HepG2 (cell line): ENCODE measurements around the gene HOXB6. TPM values are rescaled to one million over a fixed set of nuclear protein-coding genes. Genes with fewer than 3 reads are reported as not detected.

Experiments
- ADNP ChIP-seq: sonication (generic); formaldehyde crosslinking; IDR thresholded peaks from 2 replicates; pipeline ENCODE4 v1.4.0; 2020; ENCODE audit warnings: missing genetic modification reagents
- CBX2 ChIP-seq, 2 experiments: fragments of 200-600 bp in 1 of 2; sonication (generic); formaldehyde crosslinking in 1 of 2; IDR thresholded peaks; 2 replicates each; pipeline versions ENCODE4 v1.7.0 to v1.8.1; 2018 to 2022; ENCODE audit warnings: low read depth in 2 of 2, low read length in 1 of 2, mild to moderate bottlenecking in 1 of 2, missing genetic modification reagents in 1 of 2
- DMAP1 ChIP-seq: IDR thresholded peaks from 2 replicates; pipeline ENCODE4 v1.6.1; 2016
- EHMT2 ChIP-seq: fragments of 200-600 bp; sonication (generic); IDR thresholded peaks from 2 replicates; pipeline ENCODE4 v1.7.0; 2017; ENCODE audit warnings: antibody characterized with exemption, low read depth, low read length, borderline replicate concordance
- KMT2B ChIP-seq: IDR thresholded peaks from 2 replicates; pipeline ENCODE4 v1.6.1; 2016; ENCODE audit warnings: missing genetic modification reagents, missing compliant biosample characterization
- RXRA ChIP-seq: sonication (generic); formaldehyde crosslinking; IDR thresholded peaks from 2 replicates; pipeline ENCODE4 v1.5.1; 2020; ENCODE audit warnings: missing genetic modification reagents
- SAP130 ChIP-seq: IDR thresholded peaks from 2 replicates; pipeline ENCODE4 v1.6.1; 2016; ENCODE audit warnings: low read depth
- TOPORS ChIP-seq: sonication (generic); formaldehyde crosslinking; IDR thresholded peaks from 2 replicates; pipeline ENCODE4 v1.8.0; 2023; ENCODE audit warnings: mild to moderate bottlenecking, missing genetic modification reagents
- ZMYM3 ChIP-seq: sonication (generic); formaldehyde crosslinking; IDR thresholded peaks from 2 replicates; pipeline ENCODE4 v1.5.1; 2020; ENCODE audit warnings: mild to moderate bottlenecking, missing genetic modification reagents
- ZNF12 ChIP-seq: sonication (generic); formaldehyde crosslinking; IDR thresholded peaks from 2 replicates; pipeline ENCODE4 v1.5.0; 2020; ENCODE audit warnings: missing genetic modification reagents
- ZNF180 ChIP-seq: sonication (generic); formaldehyde crosslinking; IDR thresholded peaks from 2 replicates; pipeline ENCODE4 v1.4.0; 2020; ENCODE audit warnings: low read depth, missing genetic modification reagents, borderline replicate concordance
- ZNF230 ChIP-seq: sonication (generic); formaldehyde crosslinking; IDR thresholded peaks from 2 replicates; pipeline ENCODE4 v1.4.0; 2020; ENCODE audit warnings: mild to moderate bottlenecking, missing genetic modification reagents
- ZNF256 ChIP-seq: sonication (generic); formaldehyde crosslinking; conservative IDR thresholded peaks from 2 replicates; pipeline ENCODE4 v1.4.0; 2020; ENCODE audit warnings: missing genetic modification reagents
- ZNF318 ChIP-seq: sonication (generic); formaldehyde crosslinking; IDR thresholded peaks from 2 replicates; pipeline ENCODE4 v1.4.0; 2020; ENCODE audit warnings: mild to moderate bottlenecking, missing genetic modification reagents
- ZNF607 ChIP-seq: sonication (generic); formaldehyde crosslinking; IDR thresholded peaks from 2 replicates; pipeline ENCODE4 v1.5.1; 2020; ENCODE audit warnings: missing genetic modification reagents, mild to moderate bottlenecking, borderline replicate concordance
- ZNF776 ChIP-seq: sonication (generic); formaldehyde crosslinking; IDR thresholded peaks from 2 replicates; pipeline ENCODE4 v1.4.0; 2020; ENCODE audit warnings: mild to moderate bottlenecking, missing genetic modification reagents
- polyA plus RNA-seq, 8 experiments: library from polyadenylated mRNA; depleted of rRNA in 3 of 8; stranded (reverse) in 7 of 8; unstranded in 1 of 8; fragments of >200 nt; fragmentation: Illumina TruSeq in 4 of 8; extraction: Trizol in 4 of 8; gene quantifications; 2 replicates each; pipeline versions ENCODE4 v1.2.1 to v1.2.3, GENCODE V29; 2011 to 2016; ENCODE audit warnings: low read depth in 4 of 8, missing spikeins in 1 of 8, mixed read lengths in 1 of 8; ENCODE audit not compliant: insufficient read depth in 1 of 8
- total RNA-seq, 5 experiments: library from RNA; depleted of rRNA; stranded (reverse); fragments of >200 nt; fragmentation: Illumina TruSeq; extraction: Trizol; gene quantifications; 2 replicates each; pipeline ENCODE4 v1.2.3, GENCODE V29; 2016; ENCODE audit warnings: low read depth in 1 of 5
- TF ChIP-seq, protein P1 (sequence below): sonication (generic); formaldehyde crosslinking; IDR thresholded peaks from 2 replicates; pipeline ENCODE4 v1.5.0; 2020; ENCODE audit warnings: mild to moderate bottlenecking, missing genetic modification reagents
- TF ChIP-seq, protein P2 (sequence below): sonication (generic); formaldehyde crosslinking; IDR thresholded peaks from 2 replicates; pipeline ENCODE4 v1.5.0; 2020; ENCODE audit warnings: missing genetic modification reagents

Gene HOXB6
- total and polyA plus RNA-seq, 2 of the 13 experiments (the other 11 are each of a cell fraction or from before 2014, with no cell fraction given) = not detected

DNA sequence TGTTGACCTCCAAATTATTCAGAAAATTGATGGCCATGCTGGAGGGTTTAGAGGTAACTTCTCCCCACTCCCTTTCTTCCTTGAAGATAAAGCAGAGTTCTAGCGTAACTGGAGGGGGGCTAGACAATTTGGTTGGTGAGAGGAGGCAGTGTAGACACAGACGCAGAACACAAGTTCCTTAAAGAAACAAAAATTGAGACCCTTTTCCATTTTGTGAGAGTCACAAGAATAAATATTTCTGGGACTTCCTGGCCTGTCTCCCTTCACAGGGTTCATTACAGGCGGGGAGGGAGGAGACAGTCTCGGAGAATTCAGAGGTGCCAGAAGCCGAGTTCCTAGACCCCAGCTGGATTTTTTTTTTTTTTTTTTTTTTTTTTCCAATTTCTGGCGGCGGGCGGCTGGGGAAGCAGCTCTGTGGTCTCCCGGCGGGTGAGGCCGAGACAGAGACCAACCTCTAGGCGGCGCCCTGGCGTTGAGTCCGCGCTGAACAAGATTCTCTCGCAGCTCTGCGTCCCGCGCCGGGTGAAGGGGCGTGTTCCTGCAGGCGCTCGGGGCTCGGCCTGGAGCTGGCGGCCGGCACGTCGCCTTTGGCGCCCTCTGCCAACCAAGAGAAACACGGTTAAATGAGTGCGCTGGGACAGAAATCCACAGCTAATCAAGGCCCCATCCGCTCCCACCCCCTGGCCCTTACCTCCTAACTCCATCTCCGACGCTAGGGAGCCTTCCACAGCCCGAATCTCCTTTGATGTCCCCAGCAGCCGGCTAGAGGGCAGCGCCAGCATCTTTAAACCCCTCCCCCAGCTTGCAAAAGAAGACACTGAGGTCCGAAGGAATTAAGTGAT is 31.6 kb upstream of the HOXB6 start (continued):
- 0 out of 2 replicates have a peak, but pooled peaks have one; percentile 22 for TF ChIP-seq ZNF607
- TF ChIP-seq KMT2B = peak; percentile 52; the same call in 1 of the 2 replicates
- TF ChIP-seq RXRA (CRISPR knock-in tag) = 0 out of 2 replicates have a peak, but pooled peaks have one; percentile 27
- TF ChIP-seq ADNP = no peak
- no peak for TF ChIP-seq ZNF776
- TF ChIP-seq CBX2 (IDR thresholded peaks at IDR 0.05; ENCODE audit: low read depth, low read length) = no peak
- TF ChIP-seq CBX2 (CRISPR knock-in tag; IDR thresholded peaks at IDR 0.05; ENCODE audit: low read depth) = peak; percentile 90; the same call in 1 of the 2 replicates
- 0 out of 2 replicates have a peak, but pooled peaks have one; percentile 24 for TF ChIP-seq ZNF256 (CRISPR knock-in tag)
- TF ChIP-seq ZNF12 = 0 out of 2 replicates have a peak, but pooled peaks have one; percentile 28
- no peak for TF ChIP-seq ZNF230 (CRISPR knock-in tag)
- TF ChIP-seq ZMYM3 (CRISPR knock-in tag) = peak; percentile 59
- TF ChIP-seq DMAP1 = no peak; the same call in 1 of the 2 replicates
- TF ChIP-seq, protein P1, sequence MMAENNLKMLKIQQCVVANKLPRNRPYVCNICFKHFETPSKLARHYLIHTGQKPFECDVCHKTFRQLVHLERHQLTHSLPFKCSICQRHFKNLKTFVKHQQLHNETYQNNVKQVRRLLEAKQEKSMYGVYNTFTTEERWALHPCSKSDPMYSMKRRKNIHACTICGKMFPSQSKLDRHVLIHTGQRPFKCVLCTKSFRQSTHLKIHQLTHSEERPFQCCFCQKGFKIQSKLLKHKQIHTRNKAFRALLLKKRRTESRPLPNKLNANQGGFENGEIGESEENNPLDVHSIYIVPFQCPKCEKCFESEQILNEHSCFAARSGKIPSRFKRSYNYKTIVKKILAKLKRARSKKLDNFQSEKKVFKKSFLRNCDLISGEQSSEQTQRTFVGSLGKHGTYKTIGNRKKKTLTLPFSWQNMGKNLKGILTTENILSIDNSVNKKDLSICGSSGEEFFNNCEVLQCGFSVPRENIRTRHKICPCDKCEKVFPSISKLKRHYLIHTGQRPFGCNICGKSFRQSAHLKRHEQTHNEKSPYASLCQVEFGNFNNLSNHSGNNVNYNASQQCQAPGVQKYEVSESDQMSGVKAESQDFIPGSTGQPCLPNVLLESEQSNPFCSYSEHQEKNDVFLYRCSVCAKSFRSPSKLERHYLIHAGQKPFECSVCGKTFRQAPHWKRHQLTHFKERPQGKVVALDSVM = 0 out of 2 replicates have a peak, but pooled peaks have one; percentile 49
- TF ChIP-seq, protein P2, sequence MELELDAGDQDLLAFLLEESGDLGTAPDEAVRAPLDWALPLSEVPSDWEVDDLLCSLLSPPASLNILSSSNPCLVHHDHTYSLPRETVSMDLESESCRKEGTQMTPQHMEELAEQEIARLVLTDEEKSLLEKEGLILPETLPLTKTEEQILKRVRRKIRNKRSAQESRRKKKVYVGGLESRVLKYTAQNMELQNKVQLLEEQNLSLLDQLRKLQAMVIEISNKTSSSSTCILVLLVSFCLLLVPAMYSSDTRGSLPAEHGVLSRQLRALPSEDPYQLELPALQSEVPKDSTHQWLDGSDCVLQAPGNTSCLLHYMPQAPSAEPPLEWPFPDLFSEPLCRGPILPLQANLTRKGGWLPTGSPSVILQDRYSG (CRISPR knock-in tag) = 0 out of 2 replicates have a peak, but pooled peaks have one; percentile 47
- TF ChIP-seq ZNF180 (CRISPR knock-in tag) = no peak
- 0 out of 2 replicates have a peak, but pooled peaks have one; percentile 18 for TF ChIP-seq ZNF318
- 0 out of 2 replicates have a peak, but pooled peaks have one; percentile 27 for TF ChIP-seq SAP130 (CRISPR knock-in tag)
- no peak for TF ChIP-seq EHMT2
- TF ChIP-seq TOPORS (CRISPR knock-in tag) = no peak
